ENCODE results near the gene BTG2.

- TF ChIP-seq CTCF (conservative IDR thresholded peaks at IDR 0.05 in 1 of 2, IDR thresholded peaks at IDR 0.05 in 1 of 2; ENCODE audit: low read depth in 1 of 2, low read length in 2 of 2) (no peak), EZH2 (IDR thresholded peaks at IDR 0.05; ENCODE audit: low read length, missing control alignments) (no peak)
These were observed 18.3 kb downstream of the BTG2 start for GRCh38 chr1:203323587-203323986.
